ENCODE measurements around the gene IZUMO2. TPM values are rescaled to one million over a fixed set of nuclear protein-coding genes. Genes with fewer than 3 reads are reported as not detected.

IZUMO2 gene
- total and polyA plus RNA-seq, 9 of the 15 experiments (the other 6 are each of a cell fraction or from before 2014, with no cell fraction given), result not detected

DNA sequence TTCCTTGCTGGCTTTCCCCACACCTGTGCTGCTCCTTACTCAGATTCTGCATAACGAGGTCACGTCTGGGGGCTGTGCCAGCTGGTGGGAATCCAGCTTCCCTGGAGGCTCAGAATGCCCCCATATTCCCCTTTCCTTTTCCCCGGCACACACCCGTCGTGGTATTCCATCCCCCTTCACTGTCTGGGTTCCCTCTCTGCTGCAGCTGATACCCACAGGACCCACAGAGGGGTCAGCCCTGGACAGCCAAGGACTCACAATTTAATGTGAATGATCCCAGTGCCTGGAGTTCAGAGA is 36.1 kb upstream of the IZUMO2 start:
- Histone ChIP-seq H4K20me1 (replicated peaks; ENCODE audit: control insufficient read depth, insufficient read depth, low read length) (no peaks in the 10 kb centered on the region; the same call in none of the 2 replicates), H3K27me3 (ENCODE audit: control insufficient read depth in 2 of 2, insufficient read depth in 2 of 2, low read length in 2 of 2) (peaks cover 0 to 1% of the 10 kb centered on the region in 2 experiments; a peak in 1 of 5 replicates), H3K9ac (ENCODE audit: insufficient read depth in 1 of 2, low read depth in 2 of 2, low read length in 2 of 2) (no peak overlapping the region), H3K4me1 (replicated peaks in 1 of 2; ENCODE audit: control insufficient read depth in 2 of 2, insufficient read depth in 2 of 2, low read length in 2 of 2) (peaks cover 0 to 10% of the 10 kb centered on the region in 2 experiments; a peak in 2 of 5 replicates), H3K9me3 (replicated peaks; ENCODE audit: control insufficient read depth, insufficient read depth, low read depth, low read length) (no peaks in the 10 kb centered on the region), H3K4me2 (ENCODE audit: insufficient read depth, low read length) (no peak overlapping the region), H3K4me3 (no peak overlapping the region), H3K27ac (ENCODE audit: extremely low read depth, low read depth, low read length) (no peak overlapping the region), H3K36me3 (ENCODE audit: control insufficient read depth, insufficient read depth, low read length) (no peaks in the 10 kb centered on the region), H2AFZ (ENCODE audit: low read depth, low read length) (no peak overlapping the region), H3K9me1 (ENCODE audit: control insufficient read depth, insufficient read depth, low read length) (no peaks in the 10 kb centered on the region), H3K79me2 (ENCODE audit: control insufficient read depth, insufficient read depth, low read length) (no peaks in the 10 kb centered on the region)
- DNase-seq (ENCODE audit: extremely low read depth in 1 of 4, low spot score in 3 of 4), result no peak
- intact Hi-C loops (cut with micrococcal nuclease), result no loop called here
- no TSS peak for BruUV-seq (replicated peaks)
- FAIRE-seq, result no peak
- WGBS (ENCODE audit: insufficient coverage, low coverage, missing lambda C conversion rate), result 7% methylated on average over 3 of the region's 5 CpGs
- in situ Hi-C loops (cut with MboI), result no loop called here
- ChIA-PET CTCF (ENCODE audit: low intra/inter-chr PET ratio) (no interaction called here), POLR2A (interaction anchor here (0.6 to 0.8 kb wide), 2 partner anchors 16 to 629 kb away, joined by 3 read pairs; no protein-coding TSS in a partner anchor)
- no peak for ATAC-seq
- TF ChIP-seq CCNT2 (IDR thresholded peaks at IDR 0.05; ENCODE audit: borderline replicate concordance, extremely low read depth, insufficient read length, low read depth, low read length) (no peak), KLF1 (tag; IDR thresholded peaks at IDR 0.05) (no peak), PHTF2 (CRISPR knock-in tag; IDR thresholded peaks at IDR 0.05) (no peak), POLR2B (IDR thresholded peaks at IDR 0.05; ENCODE audit: low read depth, partially characterized antibody) (no peak), RBM39 (optimal IDR thresholded peaks at IDR 0.05; ENCODE audit: low read depth, low read length) (no peak), ZNF57 (CRISPR knock-in tag; IDR thresholded peaks at IDR 0.05) (no peak), TEAD4 (IDR thresholded peaks at IDR 0.05; ENCODE audit: low read length) (no peak), TEAD4 (CRISPR knock-in tag; IDR thresholded peaks at IDR 0.05; ENCODE audit: borderline replicate concordance) (no peak), HNRNPUL1 (IDR thresholded peaks at IDR 0.05; ENCODE audit: low read length) (no peak), CREM (IDR thresholded peaks at IDR 0.05; ENCODE audit: low read depth) (no peak), BHLHE40 (IDR thresholded peaks at IDR 0.05; ENCODE audit: low read length) (no peak), ILF3 (IDR thresholded peaks at IDR 0.05; ENCODE audit: borderline replicate concordance) (no peak)
- TF ChIP-seq, protein P1, sequence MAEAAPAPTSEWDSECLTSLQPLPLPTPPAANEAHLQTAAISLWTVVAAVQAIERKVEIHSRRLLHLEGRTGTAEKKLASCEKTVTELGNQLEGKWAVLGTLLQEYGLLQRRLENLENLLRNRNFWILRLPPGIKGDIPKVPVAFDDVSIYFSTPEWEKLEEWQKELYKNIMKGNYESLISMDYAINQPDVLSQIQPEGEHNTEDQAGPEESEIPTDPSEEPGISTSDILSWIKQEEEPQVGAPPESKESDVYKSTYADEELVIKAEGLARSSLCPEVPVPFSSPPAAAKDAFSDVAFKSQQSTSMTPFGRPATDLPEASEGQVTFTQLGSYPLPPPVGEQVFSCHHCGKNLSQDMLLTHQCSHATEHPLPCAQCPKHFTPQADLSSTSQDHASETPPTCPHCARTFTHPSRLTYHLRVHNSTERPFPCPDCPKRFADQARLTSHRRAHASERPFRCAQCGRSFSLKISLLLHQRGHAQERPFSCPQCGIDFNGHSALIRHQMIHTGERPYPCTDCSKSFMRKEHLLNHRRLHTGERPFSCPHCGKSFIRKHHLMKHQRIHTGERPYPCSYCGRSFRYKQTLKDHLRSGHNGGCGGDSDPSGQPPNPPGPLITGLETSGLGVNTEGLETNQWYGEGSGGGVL (CRISPR knock-in tag; IDR thresholded peaks at IDR 0.05), result no peak
- TF ChIP-seq, protein P2, sequence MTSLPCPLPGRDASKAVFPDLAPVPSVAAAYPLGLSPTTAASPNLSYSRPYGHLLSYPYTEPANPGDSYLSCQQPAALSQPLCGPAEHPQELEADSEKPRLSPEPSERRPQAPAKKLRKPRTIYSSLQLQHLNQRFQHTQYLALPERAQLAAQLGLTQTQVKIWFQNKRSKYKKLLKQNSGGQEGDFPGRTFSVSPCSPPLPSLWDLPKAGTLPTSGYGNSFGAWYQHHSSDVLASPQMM (CRISPR knock-in tag; IDR thresholded peaks at IDR 0.05), result no peak
- TF ChIP-seq, protein P3, sequence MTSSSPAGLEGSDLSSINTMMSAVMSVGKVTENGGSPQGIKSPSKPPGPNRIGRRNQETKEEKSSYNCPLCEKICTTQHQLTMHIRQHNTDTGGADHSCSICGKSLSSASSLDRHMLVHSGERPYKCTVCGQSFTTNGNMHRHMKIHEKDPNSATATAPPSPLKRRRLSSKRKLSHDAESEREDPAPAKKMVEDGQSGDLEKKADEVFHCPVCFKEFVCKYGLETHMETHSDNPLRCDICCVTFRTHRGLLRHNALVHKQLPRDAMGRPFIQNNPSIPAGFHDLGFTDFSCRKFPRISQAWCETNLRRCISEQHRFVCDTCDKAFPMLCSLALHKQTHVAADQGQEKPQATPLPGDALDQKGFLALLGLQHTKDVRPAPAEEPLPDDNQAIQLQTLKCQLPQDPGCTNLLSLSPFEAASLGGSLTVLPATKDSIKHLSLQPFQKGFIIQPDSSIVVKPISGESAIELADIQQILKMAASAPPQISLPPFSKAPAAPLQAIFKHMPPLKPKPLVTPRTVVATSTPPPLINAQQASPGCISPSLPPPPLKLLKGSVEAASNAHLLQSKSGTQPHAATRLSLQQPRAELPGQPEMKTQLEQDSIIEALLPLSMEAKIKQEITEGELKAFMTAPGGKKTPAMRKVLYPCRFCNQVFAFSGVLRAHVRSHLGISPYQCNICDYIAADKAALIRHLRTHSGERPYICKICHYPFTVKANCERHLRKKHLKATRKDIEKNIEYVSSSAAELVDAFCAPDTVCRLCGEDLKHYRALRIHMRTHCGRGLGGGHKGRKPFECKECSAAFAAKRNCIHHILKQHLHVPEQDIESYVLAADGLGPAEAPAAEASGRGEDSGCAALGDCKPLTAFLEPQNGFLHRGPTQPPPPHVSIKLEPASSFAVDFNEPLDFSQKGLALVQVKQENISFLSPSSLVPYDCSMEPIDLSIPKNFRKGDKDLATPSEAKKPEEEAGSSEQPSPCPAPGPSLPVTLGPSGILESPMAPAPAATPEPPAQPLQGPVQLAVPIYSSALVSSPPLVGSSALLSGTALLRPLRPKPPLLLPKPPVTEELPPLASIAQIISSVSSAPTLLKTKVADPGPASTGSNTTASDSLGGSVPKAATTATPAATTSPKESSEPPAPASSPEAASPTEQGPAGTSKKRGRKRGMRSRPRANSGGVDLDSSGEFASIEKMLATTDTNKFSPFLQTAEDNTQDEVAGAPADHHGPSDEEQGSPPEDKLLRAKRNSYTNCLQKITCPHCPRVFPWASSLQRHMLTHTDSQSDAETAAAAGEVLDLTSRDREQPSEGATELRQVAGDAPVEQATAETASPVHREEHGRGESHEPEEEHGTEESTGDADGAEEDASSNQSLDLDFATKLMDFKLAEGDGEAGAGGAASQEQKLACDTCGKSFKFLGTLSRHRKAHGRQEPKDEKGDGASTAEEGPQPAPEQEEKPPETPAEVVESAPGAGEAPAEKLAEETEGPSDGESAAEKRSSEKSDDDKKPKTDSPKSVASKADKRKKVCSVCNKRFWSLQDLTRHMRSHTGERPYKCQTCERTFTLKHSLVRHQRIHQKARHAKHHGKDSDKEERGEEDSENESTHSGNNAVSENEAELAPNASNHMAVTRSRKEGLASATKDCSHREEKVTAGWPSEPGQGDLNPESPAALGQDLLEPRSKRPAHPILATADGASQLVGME (CRISPR knock-in tag; IDR thresholded peaks at IDR 0.05), result no peak
